SH-SY5Y (cell line): ENCODE results near the gene SLC22A2.

Source experiments
- GATA2 ChIP-seq: IDR thresholded peaks from 2 replicates; pipeline ENCODE4 v1.6.1; 2011; ENCODE audit warnings: mild to moderate bottlenecking, low read depth, low read length
- GATA3 ChIP-seq: IDR thresholded peaks from 2 replicates; pipeline ENCODE4 v1.6.1; 2011; ENCODE audit warnings: low read depth, mild to moderate bottlenecking, low read length, moderate library complexity

DNA sequence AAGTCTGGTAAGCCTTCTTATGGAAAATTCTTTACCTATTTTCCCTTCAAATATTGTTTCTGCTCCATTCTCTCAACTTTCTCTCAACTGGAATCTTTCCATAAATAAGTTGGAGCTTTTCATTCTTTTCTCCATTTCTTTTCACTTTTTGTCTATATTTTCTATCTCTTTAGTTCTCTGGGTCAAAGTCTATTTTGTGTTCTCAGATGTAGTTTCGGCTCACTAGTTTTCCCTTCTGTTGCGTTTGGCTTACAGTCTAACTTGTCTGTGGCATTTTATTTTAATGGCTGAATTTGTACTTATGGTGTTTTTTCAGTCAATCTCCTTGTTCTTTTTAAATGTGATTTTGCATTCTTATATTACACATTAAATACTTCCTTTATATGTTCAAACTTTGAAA lies 14.1 kb upstream of the SLC22A2 start:
- TF ChIP-seq GATA2 (no peak), GATA3 (no peak)
